Activated T-helper 17 cell treated with anti-CD3 and anti-CD28 coated beads, Interleukin-2, amount 50 U/mL, for 72 hours (primary cell): Measurements from ENCODE around the gene ZW10. TPM values are rescaled to one million over a fixed set of nuclear protein-coding genes. Genes with fewer than 3 reads are reported as not detected.
"Not testable (repeated sequence)": the region's sequence is repeated elsewhere in the genome, so short reads cannot be mapped to it uniquely, and the experiment has no call there.

Experiments used
- ATAC-seq: fragments of 150-1000 bp; cut with Tn5 transposase; replicated peaks from 2 replicates; pipeline ENCODE4 v1.10.0; 2021; ENCODE audit warnings: mild to moderate bottlenecking, moderate library complexity
- H3K27ac Mint-ChIP-seq: one replicate; pipeline ENCODE4 v1.8.0; 2022; ENCODE audit warnings: mixed read lengths
- H3K27me3 Mint-ChIP-seq: one replicate; pipeline ENCODE4 v1.8.0; 2022; ENCODE audit warnings: mixed read lengths
- H3K36me3 Mint-ChIP-seq: one replicate; pipeline ENCODE4 v1.8.0; 2022; ENCODE audit warnings: low read depth, mild to moderate bottlenecking, mixed read lengths
- H3K4me1 Mint-ChIP-seq: one replicate; pipeline ENCODE4 v1.8.0; 2022; ENCODE audit warnings: mixed read lengths
- H3K4me3 Mint-ChIP-seq: one replicate; pipeline ENCODE4 v1.8.0; 2022; ENCODE audit warnings: mild to moderate bottlenecking, mixed read lengths
- H3K9me3 Mint-ChIP-seq: one replicate; pipeline ENCODE4 v1.8.0; 2022; ENCODE audit warnings: mixed read lengths
- total RNA-seq, 2 donors: library from RNA; stranded (reverse); gene quantifications; one replicate each; pipeline ENCODE4 v1.2.3, GENCODE V29; 2022

Gene ZW10, protein sequence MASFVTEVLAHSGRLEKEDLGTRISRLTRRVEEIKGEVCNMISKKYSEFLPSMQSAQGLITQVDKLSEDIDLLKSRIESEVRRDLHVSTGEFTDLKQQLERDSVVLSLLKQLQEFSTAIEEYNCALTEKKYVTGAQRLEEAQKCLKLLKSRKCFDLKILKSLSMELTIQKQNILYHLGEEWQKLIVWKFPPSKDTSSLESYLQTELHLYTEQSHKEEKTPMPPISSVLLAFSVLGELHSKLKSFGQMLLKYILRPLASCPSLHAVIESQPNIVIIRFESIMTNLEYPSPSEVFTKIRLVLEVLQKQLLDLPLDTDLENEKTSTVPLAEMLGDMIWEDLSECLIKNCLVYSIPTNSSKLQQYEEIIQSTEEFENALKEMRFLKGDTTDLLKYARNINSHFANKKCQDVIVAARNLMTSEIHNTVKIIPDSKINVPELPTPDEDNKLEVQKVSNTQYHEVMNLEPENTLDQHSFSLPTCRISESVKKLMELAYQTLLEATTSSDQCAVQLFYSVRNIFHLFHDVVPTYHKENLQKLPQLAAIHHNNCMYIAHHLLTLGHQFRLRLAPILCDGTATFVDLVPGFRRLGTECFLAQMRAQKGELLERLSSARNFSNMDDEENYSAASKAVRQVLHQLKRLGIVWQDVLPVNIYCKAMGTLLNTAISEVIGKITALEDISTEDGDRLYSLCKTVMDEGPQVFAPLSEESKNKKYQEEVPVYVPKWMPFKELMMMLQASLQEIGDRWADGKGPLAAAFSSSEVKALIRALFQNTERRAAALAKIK
- total RNA-seq: 10 to 100 TPM; 17.0 to 24.8 TPM

DNA sequence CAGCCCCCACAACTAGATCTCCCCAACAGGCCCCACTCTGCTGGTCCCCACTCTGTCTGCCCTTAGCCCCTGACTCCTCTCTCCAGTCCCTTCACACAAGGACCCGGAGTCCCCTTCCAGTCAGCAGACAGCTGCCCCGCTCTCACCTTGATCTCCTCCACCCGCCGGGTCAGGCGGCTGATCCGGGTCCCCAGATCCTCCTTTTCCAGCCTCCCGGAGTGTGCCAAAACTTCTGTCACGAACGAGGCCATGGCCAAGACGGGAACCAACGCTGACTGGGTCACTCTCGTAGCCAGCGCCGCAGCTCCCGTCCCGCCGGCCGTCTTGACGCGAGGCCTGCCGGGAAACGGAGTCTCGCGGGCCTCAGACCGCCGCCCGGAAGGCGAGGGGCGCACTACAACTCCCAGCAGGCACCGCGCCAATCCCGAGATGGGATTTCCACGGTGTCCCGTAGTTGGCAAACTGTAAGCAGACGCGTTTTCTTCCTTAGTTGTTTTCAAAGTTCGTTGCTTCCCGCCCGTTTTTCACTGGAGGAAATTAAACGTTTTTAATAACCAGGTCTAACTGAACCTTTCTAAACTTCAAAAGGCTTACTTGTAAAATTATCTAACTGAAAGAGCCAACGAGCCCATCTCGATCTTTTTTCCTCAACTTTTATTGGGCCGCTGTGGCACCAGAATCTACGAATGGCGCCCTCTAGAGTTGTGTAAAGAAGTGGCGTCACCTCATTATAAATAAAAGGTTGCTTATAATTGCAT lies at the start of gene ZW10:
Gene ZW10 (minus strand): TSS at position 277 of the 758 bp plus-strand sequence. CDS start 26 bp downstream, at position 251.
- ATAC-seq: peak; percentile 99
- H3K27ac Mint-ChIP-seq: peak within 1 kb of the TSS; percentile 99
- peaks cover 6% of the 10 kb centered on the region for H3K27me3 Mint-ChIP-seq
- peak within 1 kb of the TSS; percentile 99 for H3K4me3 Mint-ChIP-seq
- H3K9me3 Mint-ChIP-seq: no peaks in the 10 kb centered on the region
- peaks cover 7% of the 10 kb centered on the region for H3K4me1 Mint-ChIP-seq
- peaks cover 40% of the 10 kb centered on the region for H3K36me3 Mint-ChIP-seq

GRCh38 chr11:113818426-113818825 lies 44.9 kb upstream of the ZW10 start:
- Mint-ChIP-seq H3K36me3 (peaks cover 62% of the 10 kb centered on the region), H3K27me3 (no peaks in the 10 kb centered on the region), H3K4me3 (no peak overlapping the region), H3K9me3 (no peaks in the 10 kb centered on the region), H3K4me1 (no peaks in the 10 kb centered on the region), H3K27ac (no peak overlapping the region)
- ATAC-seq: no peak

GRCh38 chr11:113817626-113818025 lies 44.1 kb upstream of the ZW10 start:
- Mint-ChIP-seq H3K36me3 (peaks cover 62% of the 10 kb centered on the region), H3K27ac (no peak overlapping the region), H3K4me3 (no peak overlapping the region), H3K9me3 (no peaks in the 10 kb centered on the region), H3K4me1 (no peaks in the 10 kb centered on the region), H3K27me3 (no peaks in the 10 kb centered on the region)
- ATAC-seq: no peak

DNA sequence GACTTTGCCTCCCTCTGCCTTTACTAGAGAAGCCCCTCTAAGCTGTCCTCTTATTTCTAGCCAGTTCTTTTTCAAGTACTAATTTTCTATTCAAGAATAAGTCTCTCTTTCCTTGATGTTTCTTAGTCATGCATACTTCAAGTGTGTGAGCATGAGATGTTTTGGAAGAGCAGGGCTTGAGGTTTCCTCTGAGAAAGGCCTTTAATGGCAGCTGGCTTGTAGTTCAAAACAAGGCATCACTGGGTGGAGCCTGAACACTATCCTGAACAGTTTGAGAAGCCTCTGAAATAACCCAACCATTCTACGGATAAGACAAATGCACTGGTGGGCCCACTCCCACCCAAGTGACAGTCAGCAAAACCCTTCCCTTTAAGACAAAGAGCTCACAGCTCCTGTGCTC lies 43.7 kb upstream of the ZW10 start:
- Mint-ChIP-seq H3K27ac (no peak overlapping the region), H3K4me1 (no peaks in the 10 kb centered on the region), H3K9me3 (no peaks in the 10 kb centered on the region), H3K36me3 (peaks cover 62% of the 10 kb centered on the region), H3K4me3 (no peak overlapping the region), H3K27me3 (no peaks in the 10 kb centered on the region)
- no peak for ATAC-seq

DNA sequence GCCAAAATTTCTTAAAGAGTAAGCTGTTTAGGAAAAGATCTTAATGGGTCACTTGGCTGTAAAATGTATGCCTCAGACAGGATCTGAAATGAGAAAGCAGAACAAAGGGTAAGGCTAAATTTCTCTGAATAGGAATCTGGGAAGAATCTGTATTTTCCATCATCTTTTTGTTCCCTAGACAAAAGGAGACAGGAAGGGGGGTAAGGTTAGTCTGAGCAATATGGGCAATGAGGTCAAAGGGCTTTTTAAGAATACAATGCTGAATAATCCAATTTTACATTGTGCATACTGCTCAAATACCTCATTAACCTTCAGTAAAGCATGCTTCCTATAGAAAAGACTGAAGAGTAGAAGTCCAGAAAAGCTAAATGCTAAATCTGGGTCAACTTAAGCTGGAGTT lies 40.7 kb upstream of the ZW10 start:
- Mint-ChIP-seq H3K27ac (no peak overlapping the region), H3K4me3 (no peak overlapping the region), H3K36me3 (peaks cover 69% of the 10 kb centered on the region), H3K4me1 (no peaks in the 10 kb centered on the region), H3K9me3 (no peaks in the 10 kb centered on the region), H3K27me3 (no peaks in the 10 kb centered on the region)
- no peak for ATAC-seq

GRCh38 chr11:113808931-113809330 lies 35.4 kb upstream of the ZW10 start:
- Mint-ChIP-seq H3K27ac (no peak overlapping the region), H3K27me3 (no peaks in the 10 kb centered on the region)

DNA sequence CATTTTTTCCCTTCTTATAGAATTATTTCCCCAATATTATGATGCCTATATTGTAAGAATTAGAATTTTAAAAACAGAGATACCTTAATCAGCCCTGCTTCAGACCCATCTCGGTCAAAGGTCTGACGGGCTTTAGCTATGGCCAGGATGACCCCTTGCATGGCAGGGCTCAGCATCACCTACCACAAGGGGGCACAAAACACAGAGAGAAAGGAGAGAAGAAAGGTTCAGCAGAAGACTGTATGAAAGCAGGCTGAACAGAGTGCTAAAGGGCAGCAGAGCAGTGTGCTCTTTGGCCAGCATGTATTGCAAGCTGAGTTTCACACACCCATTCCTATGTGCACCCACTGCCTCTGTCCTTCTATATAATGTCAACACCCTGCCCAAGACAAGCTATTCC lies 32.9 kb upstream of the ZW10 start:
- Mint-ChIP-seq H3K9me3 (no peaks in the 10 kb centered on the region), H3K27me3 (no peaks in the 10 kb centered on the region), H3K27ac (no peak overlapping the region), H3K4me1 (no peaks in the 10 kb centered on the region), H3K4me3 (no peak overlapping the region), H3K36me3 (peaks cover 91% of the 10 kb centered on the region)
- no peak for ATAC-seq

More at GRCh38 chr11:113808931-113809330, 35.4 kb upstream of the ZW10 start:
- H3K36me3 Mint-ChIP-seq: peaks cover 92% of the 10 kb centered on the region
- ATAC-seq: no peak
- H3K4me3 Mint-ChIP-seq: no peak overlapping the region
- H3K9me3 Mint-ChIP-seq: no peaks in the 10 kb centered on the region
- no peaks in the 10 kb centered on the region for H3K4me1 Mint-ChIP-seq

DNA sequence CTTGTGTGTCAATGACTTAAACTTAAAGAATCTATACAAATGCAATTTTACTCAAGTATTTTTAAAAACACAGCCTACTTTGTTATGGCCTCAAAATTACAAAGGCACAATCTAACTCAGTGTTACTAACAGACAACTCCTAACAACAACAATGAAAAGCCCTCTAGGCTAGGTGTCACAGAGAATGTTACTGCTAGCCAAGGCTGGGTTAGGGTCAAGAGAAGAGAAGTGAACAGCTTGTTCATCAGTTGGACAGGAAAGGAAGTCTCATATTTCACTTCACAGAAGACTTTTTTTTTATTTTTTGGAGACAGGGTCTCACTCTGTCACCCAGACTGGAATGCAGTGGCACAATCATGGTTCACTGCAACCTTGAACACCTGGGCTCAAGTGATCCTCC lies 32.1 kb upstream of the ZW10 start:
- Mint-ChIP-seq H3K36me3 (peaks cover 91% of the 10 kb centered on the region), H3K4me1 (no peaks in the 10 kb centered on the region), H3K27ac (no peak overlapping the region), H3K27me3 (no peaks in the 10 kb centered on the region), H3K4me3 (no peak overlapping the region), H3K9me3 (no peaks in the 10 kb centered on the region)
- no peak for ATAC-seq

DNA sequence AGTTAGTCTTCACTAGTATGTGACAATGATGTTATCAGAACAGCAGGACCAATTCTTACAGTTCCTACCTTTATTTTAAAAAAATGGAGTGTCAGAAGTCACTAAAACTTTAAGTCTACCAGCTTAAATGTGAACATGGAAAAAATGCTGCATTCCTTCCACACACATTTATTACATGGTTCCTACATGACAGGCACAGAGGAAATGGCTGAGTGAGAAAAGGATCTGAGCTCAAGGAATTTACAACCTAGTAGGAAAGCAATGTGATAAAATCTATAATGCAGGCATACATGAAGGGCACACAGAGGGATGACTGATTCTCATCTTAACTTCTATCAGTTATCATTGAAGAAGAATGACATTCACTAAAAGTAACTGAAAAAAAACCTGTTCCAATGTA lies 29.1 kb upstream of the ZW10 start:
- H3K4me1 Mint-ChIP-seq: no peaks in the 10 kb centered on the region

DNA sequence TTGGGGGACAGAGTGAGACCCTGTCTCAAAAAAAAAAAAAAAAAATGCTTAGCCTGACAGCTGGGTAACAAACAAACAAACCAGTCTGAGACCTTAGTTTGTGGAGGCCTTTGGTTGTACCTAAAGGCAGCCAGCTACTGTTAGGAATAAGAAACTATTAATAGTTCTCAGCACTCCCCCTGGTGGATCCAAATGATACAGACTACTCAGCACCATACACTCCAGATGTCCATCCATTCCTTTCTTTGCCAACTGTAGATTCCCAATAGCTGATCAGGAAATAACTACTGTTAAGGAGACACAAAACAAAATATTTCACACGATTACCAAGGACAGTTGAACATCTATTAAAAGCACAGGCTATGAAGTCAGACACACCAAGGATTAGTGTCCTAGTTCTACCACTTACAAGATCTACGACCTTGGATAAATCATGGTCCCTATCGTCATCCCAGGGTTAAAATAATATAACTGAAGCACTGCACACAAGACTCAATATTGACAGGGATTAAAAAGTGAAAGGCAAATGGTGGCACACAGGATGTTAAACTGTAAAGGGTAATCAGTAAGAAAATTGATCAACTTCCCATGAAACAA lies 23.3 kb upstream of the ZW10 start:
- Mint-ChIP-seq H3K4me1 (no peaks in the 10 kb centered on the region), H3K9me3 (no peaks in the 10 kb centered on the region), H3K4me3 (no peak overlapping the region), H3K27ac (no peak overlapping the region), H3K27me3 (no peaks in the 10 kb centered on the region), H3K36me3 (peaks cover 36% of the 10 kb centered on the region)
- peak; percentile 52 for ATAC-seq

More for the DNA sequence above, 29.1 kb upstream of the ZW10 start:
- no peak overlapping the region for H3K27ac Mint-ChIP-seq
- H3K36me3 Mint-ChIP-seq: peaks cover 89% of the 10 kb centered on the region
- no peak overlapping the region for H3K4me3 Mint-ChIP-seq
- no peak for ATAC-seq
- H3K27me3 Mint-ChIP-seq: no peaks in the 10 kb centered on the region
- H3K9me3 Mint-ChIP-seq: no peaks in the 10 kb centered on the region

GRCh38 chr11:113789675-113790320 lies 16.3 kb upstream of the ZW10 start:
- no peak overlapping the region for H3K27ac Mint-ChIP-seq
- H3K9me3 Mint-ChIP-seq: no peaks in the 10 kb centered on the region
- H3K27me3 Mint-ChIP-seq: peaks cover 10% of the 10 kb centered on the region
- no peak overlapping the region for H3K4me3 Mint-ChIP-seq
- H3K36me3 Mint-ChIP-seq: no peaks in the 10 kb centered on the region
- no peak for ATAC-seq
- no peaks in the 10 kb centered on the region for H3K4me1 Mint-ChIP-seq

DNA sequence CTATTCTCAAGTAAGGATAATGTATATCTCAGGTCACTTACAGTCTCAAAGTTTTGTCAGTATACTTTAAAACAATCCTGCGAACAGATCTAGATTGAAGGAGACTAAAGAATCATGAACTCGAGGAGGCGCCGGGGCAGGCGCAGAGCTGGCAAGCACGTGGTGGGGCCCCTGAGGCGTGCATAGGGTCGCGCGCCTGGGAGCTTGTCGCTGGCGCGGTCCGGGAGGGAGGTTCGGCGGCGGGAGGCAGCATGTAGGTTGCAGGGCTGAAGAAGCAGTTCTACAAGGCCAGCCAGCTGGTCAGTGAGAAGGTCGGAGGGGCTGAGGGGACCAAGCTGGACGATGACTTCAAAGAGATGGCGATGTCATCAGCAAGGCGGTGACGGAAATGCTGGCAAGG lies 15.5 kb upstream of the ZW10 start:
- not testable (repeated sequence) for ATAC-seq, H3K36me3 Mint-ChIP-seq, H3K27ac Mint-ChIP-seq, H3K4me1 Mint-ChIP-seq, H3K9me3 Mint-ChIP-seq, H3K4me3 Mint-ChIP-seq
- H3K27me3 Mint-ChIP-seq: peaks cover 17% of the 10 kb centered on the region

- H3K27me3 Mint-ChIP-seq: peaks cover 32% of the 10 kb centered on the region
- no peak overlapping the region for H3K27ac Mint-ChIP-seq
- H3K36me3 Mint-ChIP-seq: no peaks in the 10 kb centered on the region
- H3K4me1 Mint-ChIP-seq: no peaks in the 10 kb centered on the region
- H3K9me3 Mint-ChIP-seq: no peaks in the 10 kb centered on the region
- ATAC-seq: no peak
- no peak overlapping the region for H3K4me3 Mint-ChIP-seq
Observed at GRCh38 chr11:113782134-113782533, 8.6 kb upstream of the ZW10 start.

- no peak overlapping the region for H3K4me3 Mint-ChIP-seq
- no peaks in the 10 kb centered on the region for H3K4me1 Mint-ChIP-seq
- H3K36me3 Mint-ChIP-seq: no peaks in the 10 kb centered on the region
- no peaks in the 10 kb centered on the region for H3K9me3 Mint-ChIP-seq
- H3K27me3 Mint-ChIP-seq: peaks cover 30% of the 10 kb centered on the region
- no peak overlapping the region for H3K27ac Mint-ChIP-seq
- ATAC-seq: no peak
Observed at GRCh38 chr11:113781682-113782081, 8.2 kb upstream of the ZW10 start.
